NT2/D1 (cell line): ENCODE data around the gene CCL14.

Experiments used
- SUZ12 ChIP-seq: IDR thresholded peaks from 2 replicates; pipeline ENCODE4 v1.6.1; 2011; ENCODE audit not compliant: insufficient read length, insufficient read depth; ENCODE audit errors: extremely low read depth
- YY1 ChIP-seq: IDR thresholded peaks from 2 replicates; pipeline ENCODE4 v1.6.1; 2011; ENCODE audit not compliant: insufficient read length, insufficient read depth
- ZNF274 ChIP-seq: IDR thresholded peaks from 2 replicates; pipeline ENCODE4 v1.6.1; 2011; ENCODE audit warnings: mild to moderate bottlenecking, low read depth, low read length

DNA sequence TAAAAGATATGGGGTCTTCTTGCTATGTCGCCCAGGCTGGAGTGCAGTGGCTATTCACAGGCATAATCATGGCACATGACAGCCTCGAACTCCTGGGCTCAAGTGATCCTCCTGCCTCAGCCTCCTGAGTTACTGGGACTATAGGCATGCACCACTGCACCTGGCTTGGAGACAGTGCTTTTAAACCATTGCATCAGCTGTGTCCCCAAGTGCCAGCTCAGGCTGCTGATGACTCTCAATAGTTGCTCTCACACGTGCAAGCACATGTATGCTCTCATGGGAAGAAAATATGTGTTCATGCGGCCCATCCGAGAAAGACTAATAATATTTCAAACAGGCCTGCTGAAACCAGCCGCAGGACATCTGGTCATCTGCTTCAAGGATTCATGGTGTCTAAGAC lies 14.0 kb downstream of the CCL14 start:
- no peak for TF ChIP-seq ZNF274
- TF ChIP-seq YY1, result no peak
- no peak for TF ChIP-seq SUZ12
